ENCODE measurements around the gene EVA1A. TPM values are rescaled to one million over a fixed set of nuclear protein-coding genes. Genes with fewer than 3 reads are reported as not detected.
"Not testable (repeated sequence)": the region's sequence is repeated elsewhere in the genome, so short reads cannot be mapped to it uniquely, and the experiment has no call there.

Gene EVA1A
- total RNA-seq, 1 donor from 2014 or later: 19.0 TPM

- Histone ChIP-seq H3K27me3 (ENCODE audit: insufficient read depth, low read length) (no peaks in the 10 kb centered on the region), H2AFZ (ENCODE audit: low read depth, low read length) (no peak overlapping the region), H4K20me1 (ENCODE audit: insufficient read depth, low read length) (no peaks in the 10 kb centered on the region), H3K9ac (ENCODE audit: low read length) (no peak overlapping the region), H3K4me3 (ENCODE audit: insufficient read depth, low read depth, low read length) (no peak overlapping the region), H3K9me3 (ENCODE audit: insufficient read depth, low read depth, low read length) (no peaks in the 10 kb centered on the region), H3K4me2 (ENCODE audit: low read length) (no peak overlapping the region), H3K4me1 (ENCODE audit: insufficient read depth, low read length) (peaks cover 12% of the 10 kb centered on the region), H3K36me3 (ENCODE audit: insufficient read depth, low read length) (no peaks in the 10 kb centered on the region), H3K27ac (ENCODE audit: low read depth, low read length) (no peak overlapping the region), H3K79me2 (ENCODE audit: insufficient read depth, low read length) (no peaks in the 10 kb centered on the region)
- H3K36me3 Mint-ChIP-seq (ENCODE audit: low read depth, unreplicated experiment): no peaks in the 10 kb centered on the region
- no peaks in the 10 kb centered on the region for H3K27me3 Mint-ChIP-seq (ENCODE audit: low read depth, unreplicated experiment)
- H3K4me3 Mint-ChIP-seq (ENCODE audit: unreplicated experiment): no peak overlapping the region
- peaks cover 12% of the 10 kb centered on the region for H3K4me1 Mint-ChIP-seq (ENCODE audit: low read depth, unreplicated experiment)
- DNase-seq (ENCODE audit: low read depth) (no peak), FAIRE-seq (peak; percentile 26)
- TF ChIP-seq CTCF (IDR thresholded peaks at IDR 0.05; ENCODE audit: insufficient read depth, low read depth, low read length): peak; percentile 35
- no peak for TF ChIP-seq EZH2 (IDR thresholded peaks at IDR 0.05; ENCODE audit: insufficient read depth, low read length)
- no peaks in the 10 kb centered on the region for H3K9me3 Mint-ChIP-seq (ENCODE audit: unreplicated experiment)
- no peak overlapping the region for H3K27ac Mint-ChIP-seq (ENCODE audit: unreplicated experiment)
Observed at GRCh38 chr2:75480971-75481836, 79.5 kb downstream of the EVA1A start.

GRCh38 chr2:75477696-75478095, 83.0 kb downstream of the EVA1A start:
- H3K4me1 ChIP-seq (ENCODE audit: insufficient read depth, low read length): peaks cover 12% of the 10 kb centered on the region
- not testable (repeated sequence) for DNase-seq (ENCODE audit: low read depth); H3K9me3 Mint-ChIP-seq (ENCODE audit: unreplicated experiment); H3K9me3 ChIP-seq (ENCODE audit: insufficient read depth, low read depth, low read length); H3K27ac Mint-ChIP-seq (ENCODE audit: unreplicated experiment); H3K27ac ChIP-seq (ENCODE audit: low read depth, low read length); H3K4me2 ChIP-seq (ENCODE audit: low read length); H2AFZ ChIP-seq (ENCODE audit: low read depth, low read length); H3K4me3 ChIP-seq (ENCODE audit: insufficient read depth, low read depth, low read length); FAIRE-seq; H3K36me3 Mint-ChIP-seq (ENCODE audit: low read depth, unreplicated experiment); H3K4me3 Mint-ChIP-seq (ENCODE audit: unreplicated experiment); H3K27me3 ChIP-seq (ENCODE audit: insufficient read depth, low read length); H3K27me3 Mint-ChIP-seq (ENCODE audit: low read depth, unreplicated experiment); H4K20me1 ChIP-seq (ENCODE audit: insufficient read depth, low read length); H3K36me3 ChIP-seq (ENCODE audit: insufficient read depth, low read length); H3K9ac ChIP-seq (ENCODE audit: low read length); H3K79me2 ChIP-seq (ENCODE audit: insufficient read depth, low read length)
- H3K4me1 Mint-ChIP-seq (ENCODE audit: low read depth, unreplicated experiment): peaks cover 26% of the 10 kb centered on the region

GRCh38 chr2:75476761-75477160, 84.0 kb downstream of the EVA1A start:
- no peak overlapping the region for H2AFZ ChIP-seq (ENCODE audit: low read depth, low read length)
- Mint-ChIP-seq H3K36me3 (ENCODE audit: low read depth, unreplicated experiment) (no peaks in the 10 kb centered on the region), H3K4me1 (ENCODE audit: low read depth, unreplicated experiment) (peaks cover 26% of the 10 kb centered on the region), H3K27ac (ENCODE audit: unreplicated experiment) (no peak overlapping the region), H3K27me3 (ENCODE audit: low read depth, unreplicated experiment) (no peaks in the 10 kb centered on the region), H3K9me3 (ENCODE audit: unreplicated experiment) (no peaks in the 10 kb centered on the region), H3K4me3 (ENCODE audit: unreplicated experiment) (no peak overlapping the region)
- peak overlapping the region; percentile 54 for H3K4me2 ChIP-seq (ENCODE audit: low read length)
- TF ChIP-seq EZH2 (IDR thresholded peaks at IDR 0.05; ENCODE audit: insufficient read depth, low read length): no peak
- TF ChIP-seq CTCF (IDR thresholded peaks at IDR 0.05; ENCODE audit: insufficient read depth, low read depth, low read length): no peak
- no peaks in the 10 kb centered on the region for H3K9me3 ChIP-seq (ENCODE audit: insufficient read depth, low read depth, low read length)
- H3K79me2 ChIP-seq (ENCODE audit: insufficient read depth, low read length): no peaks in the 10 kb centered on the region
- no peak overlapping the region for H3K27ac ChIP-seq (ENCODE audit: low read depth, low read length)
- peaks cover 12% of the 10 kb centered on the region for H3K4me1 ChIP-seq (ENCODE audit: insufficient read depth, low read length)
- no peaks in the 10 kb centered on the region for H4K20me1 ChIP-seq (ENCODE audit: insufficient read depth, low read length)
- H3K9ac ChIP-seq (ENCODE audit: low read length): no peak overlapping the region
- peak; percentile 90 for DNase-seq (ENCODE audit: low read depth)
- H3K36me3 ChIP-seq (ENCODE audit: insufficient read depth, low read length): no peaks in the 10 kb centered on the region
- no peak overlapping the region for H3K4me3 ChIP-seq (ENCODE audit: insufficient read depth, low read depth, low read length)
- H3K27me3 ChIP-seq (ENCODE audit: insufficient read depth, low read length): no peaks in the 10 kb centered on the region
- peak; percentile 68 for FAIRE-seq
